B cell (primary cell): ENCODE data around the gene SMC4. TPM values are rescaled to one million over a fixed set of nuclear protein-coding genes. Genes with fewer than 3 reads are reported as not detected.
A peak's percentile ranks its signal among the peaks of the same experiment; 100 is the strongest.

Experiments
- ATAC-seq: fragments of 200-7000 bp; cut with Tn5 transposase; one replicate; pipeline ENCODE4 v1.10.0; 2021; ENCODE audit warnings: low read depth, mild to moderate bottlenecking, moderate number of reproducible peaks, moderate library complexity
- CTCF ChIA-PET: fragments of 350-600 bp; sonication (Branson Sonifier 250); formaldehyde crosslinking; loops from one replicate; lab custom pipeline; 2021; ENCODE audit warnings: antibody characterized with exemption, inconsistent platforms; lab: Charles Lee
- POLR2A ChIA-PET: fragments of 350-600 bp; sonication (Branson Sonifier 250); formaldehyde crosslinking; loops from one replicate; lab custom pipeline; 2021; ENCODE audit warnings: antibody characterized with exemption; lab: Charles Lee
- DNase-seq: peaks from one replicate; pipeline ENCODE4 v3.0.0; 2013
- H2AFZ ChIP-seq: 2 replicates; pipeline ENCODE4 v1.6.1; 2012; ENCODE audit warnings: mild to moderate bottlenecking, low read depth, low read length; ENCODE audit not compliant: insufficient read depth, poor library complexity, severe bottlenecking
- H3K27ac ChIP-seq, 2 donors: 1 replicate in 1 of 2; 2 replicates in 1 of 2; pipeline ENCODE4 v1.5.1; 2012 to 2013; ENCODE audit warnings: low read length in 2 of 2, mild to moderate bottlenecking in 2 of 2, moderate library complexity in 1 of 2
- H3K27me3 ChIP-seq, 4 experiments: fragments of 200-600 bp in 1 of 4; sonication (generic) in 1 of 4; replicated peaks in 1 of 4; 1 replicate in 2 of 4; 2 replicates in 2 of 4; pipeline versions ENCODE4 v1.6.1 to v1.7.0; 2013 to 2016; ENCODE audit warnings: low read length in 3 of 4, mild to moderate bottlenecking in 2 of 4, mixed read lengths in 1 of 4, moderate library complexity in 1 of 4; ENCODE audit not compliant: insufficient read depth in 4 of 4, control insufficient read depth in 3 of 4; ENCODE audit errors: control extremely low read depth in 1 of 4
- H3K36me3 ChIP-seq, 2 experiments: replicated peaks in 1 of 2; 1 replicate in 1 of 2; 2 replicates in 1 of 2; pipeline versions ENCODE4 v1.6.1 to v1.7.1; 2013; ENCODE audit warnings: low read length in 1 of 2; ENCODE audit not compliant: insufficient read depth in 2 of 2, control insufficient read depth in 1 of 2; ENCODE audit errors: control extremely low read depth in 1 of 2, extremely low read depth in 1 of 2
- H3K4me1 ChIP-seq, 2 donors: fragments of 200-600 bp in 1 of 2; sonication (generic) in 1 of 2; 1 replicate in 1 of 2; 2 replicates in 1 of 2; pipeline versions ENCODE4 v1.5.1 to v1.6.1; 2013 to 2017; ENCODE audit warnings: low read length in 2 of 2; ENCODE audit not compliant: control insufficient read depth in 2 of 2, insufficient read depth in 2 of 2
- H3K4me2 ChIP-seq: replicated peaks from 2 replicates; pipeline ENCODE3; 2012; ENCODE audit warnings: mild to moderate bottlenecking, low read depth, low read length; ENCODE audit not compliant: poor library complexity, severe bottlenecking
- H3K4me3 ChIP-seq, 5 experiments: fragments of 200-600 bp in 1 of 5; sonication (generic) in 1 of 5; 1 replicate in 3 of 5; 2 replicates in 2 of 5; pipeline versions ENCODE4 v1.5.1 to v1.7.0; 2011 to 2016; ENCODE audit warnings: low read length in 4 of 5, mild to moderate bottlenecking in 4 of 5, low read depth in 2 of 5, control low read depth in 1 of 5, moderate library complexity in 1 of 5; ENCODE audit not compliant: insufficient read depth in 1 of 5; ENCODE audit errors: control extremely low read depth in 1 of 5, extremely low read depth in 1 of 5
- H3K79me2 ChIP-seq: fragments of 200-600 bp; sonication (generic); one replicate; pipeline ENCODE4 v1.6.0; 2016; ENCODE audit warnings: low read length; ENCODE audit not compliant: control insufficient read depth, insufficient read depth
- H3K9ac ChIP-seq: fragments of 200-600 bp; sonication (generic); 2 replicates; pipeline ENCODE4 v1.6.1; 2017; ENCODE audit warnings: mild to moderate bottlenecking, low read length, moderate library complexity
- H3K9me3 ChIP-seq, 3 donors: one replicate each; pipeline versions ENCODE4 v1.6.1 to v1.7.1; 2013; ENCODE audit warnings: low read length in 2 of 3; ENCODE audit not compliant: control insufficient read depth in 2 of 3, insufficient read depth in 1 of 3; ENCODE audit errors: control extremely low read depth in 1 of 3
- H4K20me1 ChIP-seq: 2 replicates; pipeline ENCODE4 v1.6.0; 2012; ENCODE audit warnings: mild to moderate bottlenecking, low read length; ENCODE audit not compliant: insufficient read depth, control insufficient read depth, poor library complexity, severe bottlenecking
- H3K27ac Mint-ChIP-seq: one replicate; pipeline ENCODE4 v1.8.0; 2021; ENCODE audit warnings: mixed read lengths
- H3K27me3 Mint-ChIP-seq: one replicate; pipeline ENCODE4 v1.8.0; 2021; ENCODE audit warnings: mixed read lengths
- H3K4me1 Mint-ChIP-seq: one replicate; pipeline ENCODE4 v1.8.0; 2021; ENCODE audit warnings: mixed read lengths
- H3K4me3 Mint-ChIP-seq: one replicate; pipeline ENCODE4 v1.8.0; 2021; ENCODE audit warnings: mixed read lengths
- H3K9me3 Mint-ChIP-seq: one replicate; pipeline ENCODE4 v1.8.0; 2022; ENCODE audit warnings: mixed read lengths; ENCODE audit not compliant: insufficient read depth
- EZH2 ChIP-seq: IDR thresholded peaks from 2 replicates; pipeline ENCODE4 v1.6.1; 2012; ENCODE audit warnings: borderline replicate concordance, low read depth, mild to moderate bottlenecking, moderate library complexity, low read length; ENCODE audit not compliant: insufficient read depth, poor library complexity, severe bottlenecking
- WGBS: methylation state at CpG from one replicate; pipeline ENCODE4 v1.1.5; 2013; ENCODE audit warnings: missing lambda C conversion rate; ENCODE audit not compliant: insufficient coverage; 5-methylcytosine and 5-hydroxymethylcytosine counted together
- intact Hi-C: fragments of 100-400 bp; cut with micrococcal nuclease; formaldehyde crosslinking; loops from one replicate; pipeline ENCODE4 v1.10.0; 2022
- polyA plus RNA-seq: library from polyadenylated mRNA; depleted of rRNA; stranded (reverse); fragments of >200 nt; gene quantifications from 2 replicates; pipeline ENCODE4 v1.2.3, GENCODE V29; 2012
- total RNA-seq, 2 donors: library from RNA; stranded (reverse); fragments of 120-200 nt in 1 of 2; gene quantifications; 1 replicate in 1 of 2; 2 replicates in 1 of 2; pipeline versions ENCODE4 v1.2.3 to v1.2.4, GENCODE V29; 2013 to 2022
- TF ChIP-seq, protein P1 (sequence below): fragments of 200-600 bp; IDR thresholded peaks from one replicate; pipeline ENCODE4 v1.8.0; 2022; ENCODE audit warnings: antibody characterized with exemption, mild to moderate bottlenecking

SMC4 gene
- total and polyA plus RNA-seq, 2 donors (not counting 1 experiment from before 2014, with no cell fraction given), result 12.4 to 55.1 TPM

DNA sequence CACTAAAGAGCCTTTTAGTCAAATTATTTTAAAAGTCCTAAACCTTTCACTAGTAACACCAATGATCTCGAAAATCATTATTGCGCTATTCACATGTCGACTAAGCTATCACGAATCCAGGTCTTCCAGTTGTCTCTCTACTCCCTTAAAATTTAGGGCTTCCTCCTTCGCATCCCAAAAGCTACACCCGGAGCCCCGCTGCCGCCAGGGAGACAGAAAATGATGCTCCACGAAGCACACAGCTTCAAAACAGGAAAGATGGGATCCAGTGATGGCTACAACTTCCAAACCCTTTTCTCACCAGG lies 678 bp upstream of the SMC4 start:
- intact Hi-C loops, result loop anchor here (1.0 to 5.0 kb wide), 6 partner anchors 51 to 1596 kb away; partner anchors contain the start of genes IL12A, KPNA4, MFSD1 and NMD3
- POLR2A ChIA-PET, result no interaction called here

More for the DNA sequence above, 678 bp upstream of the SMC4 start:
- Mint-ChIP-seq H3K4me3 (peak overlapping the region; percentile 98), H3K4me1 (peaks cover 37% of the 10 kb centered on the region), H3K27ac (peak overlapping the region; percentile 98), H3K9me3 (no peaks in the 10 kb centered on the region), H3K27me3 (no peaks in the 10 kb centered on the region)
- CTCF ChIA-PET, result interaction anchor here (1.1 to 2.0 kb wide), 3 partner anchors 16 to 476 kb away, joined by 3 to 9 read pairs (median 6); no protein-coding TSS in a partner anchor
- H3K27me3 ChIP-seq, result peaks cover 0 to 23% (median 7%) of the 10 kb centered on the region in 4 experiments
- DNase-seq (no peak), ATAC-seq (peak; percentile 2)
- no peaks in the 10 kb centered on the region for H3K9me3 ChIP-seq
- H3K27ac ChIP-seq, result peak overlapping the region; percentile 69 to 97
- peak overlapping the region; percentile 89 for H3K9ac ChIP-seq
- peaks cover 26 to 41% of the 10 kb centered on the region in 2 donors for H3K4me1 ChIP-seq
- peaks cover 61% of the 10 kb centered on the region for H3K79me2 ChIP-seq
- WGBS, result 1% methylated on average over 9 of the region's 9 CpGs
- TF ChIP-seq EZH2, result no peak
- TF ChIP-seq, protein P1, sequence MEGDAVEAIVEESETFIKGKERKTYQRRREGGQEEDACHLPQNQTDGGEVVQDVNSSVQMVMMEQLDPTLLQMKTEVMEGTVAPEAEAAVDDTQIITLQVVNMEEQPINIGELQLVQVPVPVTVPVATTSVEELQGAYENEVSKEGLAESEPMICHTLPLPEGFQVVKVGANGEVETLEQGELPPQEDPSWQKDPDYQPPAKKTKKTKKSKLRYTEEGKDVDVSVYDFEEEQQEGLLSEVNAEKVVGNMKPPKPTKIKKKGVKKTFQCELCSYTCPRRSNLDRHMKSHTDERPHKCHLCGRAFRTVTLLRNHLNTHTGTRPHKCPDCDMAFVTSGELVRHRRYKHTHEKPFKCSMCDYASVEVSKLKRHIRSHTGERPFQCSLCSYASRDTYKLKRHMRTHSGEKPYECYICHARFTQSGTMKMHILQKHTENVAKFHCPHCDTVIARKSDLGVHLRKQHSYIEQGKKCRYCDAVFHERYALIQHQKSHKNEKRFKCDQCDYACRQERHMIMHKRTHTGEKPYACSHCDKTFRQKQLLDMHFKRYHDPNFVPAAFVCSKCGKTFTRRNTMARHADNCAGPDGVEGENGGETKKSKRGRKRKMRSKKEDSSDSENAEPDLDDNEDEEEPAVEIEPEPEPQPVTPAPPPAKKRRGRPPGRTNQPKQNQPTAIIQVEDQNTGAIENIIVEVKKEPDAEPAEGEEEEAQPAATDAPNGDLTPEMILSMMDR, result no peak
- peak overlapping the region; percentile 93 for H2AFZ ChIP-seq
- peak overlapping the region; percentile 71 to 97 (median 85) for H3K4me3 ChIP-seq
- peak overlapping the region; percentile 93 for H3K4me2 ChIP-seq
- peaks cover 33% of the 10 kb centered on the region for H4K20me1 ChIP-seq
- H3K36me3 ChIP-seq, result no peaks in the 10 kb centered on the region
